Thyroid gland (tissue), 4 donors: Measurements from ENCODE around the gene CHL1. TPM values are rescaled to one million over a fixed set of nuclear protein-coding genes. Genes with fewer than 3 reads are reported as not detected.

Experiments used
- DNase-seq, 2 donors: peaks; one replicate each; pipeline ENCODE4 v3.0.0-alpha.2; 2019
- H3K27ac ChIP-seq, 3 donors: fragments of 200-600 bp; sonication (generic); 1 replicate in 2 of 3; 2 replicates in 1 of 3; pipeline ENCODE4 v1.5.1; 2016 to 2019; ENCODE audit warnings: mild to moderate bottlenecking in 1 of 3, moderate library complexity in 1 of 3
- H3K27me3 ChIP-seq: fragments of 200-600 bp; sonication (generic); one replicate; pipeline ENCODE4 v1.5.1; 2019
- H3K36me3 ChIP-seq, 2 donors: fragments of 200-600 bp; sonication (generic); one replicate each; pipeline ENCODE4 v1.5.1; 2016 to 2019
- H3K4me1 ChIP-seq, 2 donors: fragments of 200-600 bp; sonication (generic); one replicate each; pipeline ENCODE4 v1.5.1; 2017 to 2019
- H3K4me3 ChIP-seq, 3 donors: fragments of 200-600 bp; sonication (generic); replicated peaks in 1 of 3; 1 replicate in 2 of 3; 2 replicates in 1 of 3; pipeline ENCODE4 v1.5.1; 2016; ENCODE audit warnings: mild to moderate bottlenecking in 1 of 3
- H3K9me3 ChIP-seq: fragments of 200-600 bp; sonication (generic); one replicate; pipeline ENCODE4 v1.5.1; 2017
- POLR2A ChIP-seq, 2 donors: fragments of 450-650 bp; IDR thresholded peaks; one replicate each; pipeline ENCODE4 v1.6.1; 2017; ENCODE audit warnings: antibody characterized with exemption in 2 of 2, mild to moderate bottlenecking in 2 of 2, moderate library complexity in 1 of 2
- WGBS, 2 donors: methylation state at CpG; one replicate each; pipeline ENCODE4 v1.1.5; 2017; 5-methylcytosine and 5-hydroxymethylcytosine counted together
- intact Hi-C: fragments of 100-400 bp; cut with DNase I; formaldehyde crosslinking; loops from one replicate; pipeline ENCODE4 v1.15.1; 2023
- total RNA-seq, 4 donors: library from RNA; depleted of rRNA; stranded (reverse); fragments of >200 nt; gene quantifications; one replicate each; pipeline ENCODE4 v1.2.3, GENCODE V29; 2016
- TF ChIP-seq, protein P1 (sequence below), 6 experiments: fragments of 200-600 bp in 3 of 6; fragments of 450-650 bp in 3 of 6; sonication (generic) in 3 of 6; IDR thresholded peaks; one replicate each; pipeline ENCODE4 v1.5.1; 2016 to 2019; ENCODE audit warnings: antibody characterized with exemption in 6 of 6, mild to moderate bottlenecking in 2 of 6, inconsistent platforms in 1 of 6, moderate library complexity in 1 of 6

The CHL1 gene
- total RNA-seq, 4 donors from 2014 or later, result 3.1 to 5.0 (median 4.3) TPM

DNA sequence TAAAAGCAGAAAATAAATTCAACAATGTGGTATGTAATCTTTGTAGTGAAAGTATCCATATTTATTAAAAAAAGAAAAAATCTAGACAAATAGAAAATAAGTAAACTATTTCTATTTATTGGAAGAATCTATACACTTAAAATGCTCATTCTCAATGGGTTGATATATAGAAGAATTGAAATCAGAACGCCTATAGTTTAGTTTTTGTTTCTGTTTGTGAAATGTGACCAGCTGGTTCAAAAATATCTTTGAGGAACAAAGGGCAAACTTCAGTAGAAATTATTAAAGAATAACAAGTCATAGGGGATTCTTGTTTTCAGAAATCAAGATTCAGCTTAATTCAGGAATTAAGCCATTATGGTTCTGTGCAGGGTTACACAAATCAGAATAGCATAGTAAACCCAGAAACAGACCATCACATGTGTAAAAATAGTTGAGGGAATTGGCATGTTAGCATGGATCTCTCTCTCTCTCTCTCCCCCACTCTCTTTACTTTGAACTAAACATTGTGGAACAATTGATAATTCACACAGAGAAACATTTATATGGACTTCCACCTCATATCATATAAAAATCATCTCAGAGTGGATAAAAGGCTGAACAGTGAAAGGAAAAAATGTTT lies 134.0 kb downstream of the CHL1 start:
- Histone ChIP-seq H3K4me3 (no peak overlapping the region), H3K27ac (no peak overlapping the region), H3K4me1 (no peaks in the 10 kb centered on the region), H3K27me3 (no peaks in the 10 kb centered on the region), H3K9me3 (no peaks in the 10 kb centered on the region), H3K36me3 (no peaks in the 10 kb centered on the region)
- TF ChIP-seq, protein P1, sequence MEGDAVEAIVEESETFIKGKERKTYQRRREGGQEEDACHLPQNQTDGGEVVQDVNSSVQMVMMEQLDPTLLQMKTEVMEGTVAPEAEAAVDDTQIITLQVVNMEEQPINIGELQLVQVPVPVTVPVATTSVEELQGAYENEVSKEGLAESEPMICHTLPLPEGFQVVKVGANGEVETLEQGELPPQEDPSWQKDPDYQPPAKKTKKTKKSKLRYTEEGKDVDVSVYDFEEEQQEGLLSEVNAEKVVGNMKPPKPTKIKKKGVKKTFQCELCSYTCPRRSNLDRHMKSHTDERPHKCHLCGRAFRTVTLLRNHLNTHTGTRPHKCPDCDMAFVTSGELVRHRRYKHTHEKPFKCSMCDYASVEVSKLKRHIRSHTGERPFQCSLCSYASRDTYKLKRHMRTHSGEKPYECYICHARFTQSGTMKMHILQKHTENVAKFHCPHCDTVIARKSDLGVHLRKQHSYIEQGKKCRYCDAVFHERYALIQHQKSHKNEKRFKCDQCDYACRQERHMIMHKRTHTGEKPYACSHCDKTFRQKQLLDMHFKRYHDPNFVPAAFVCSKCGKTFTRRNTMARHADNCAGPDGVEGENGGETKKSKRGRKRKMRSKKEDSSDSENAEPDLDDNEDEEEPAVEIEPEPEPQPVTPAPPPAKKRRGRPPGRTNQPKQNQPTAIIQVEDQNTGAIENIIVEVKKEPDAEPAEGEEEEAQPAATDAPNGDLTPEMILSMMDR (IDR thresholded peaks at IDR 0.05), result no peak
- no peak for TF ChIP-seq POLR2A (IDR thresholded peaks at IDR 0.05)
- 75 to 86% methylated on average over 1 of the region's 1 CpG for WGBS, 2 donors
- DNase-seq, result no peak
- intact Hi-C loops, result no loop called here

DNA sequence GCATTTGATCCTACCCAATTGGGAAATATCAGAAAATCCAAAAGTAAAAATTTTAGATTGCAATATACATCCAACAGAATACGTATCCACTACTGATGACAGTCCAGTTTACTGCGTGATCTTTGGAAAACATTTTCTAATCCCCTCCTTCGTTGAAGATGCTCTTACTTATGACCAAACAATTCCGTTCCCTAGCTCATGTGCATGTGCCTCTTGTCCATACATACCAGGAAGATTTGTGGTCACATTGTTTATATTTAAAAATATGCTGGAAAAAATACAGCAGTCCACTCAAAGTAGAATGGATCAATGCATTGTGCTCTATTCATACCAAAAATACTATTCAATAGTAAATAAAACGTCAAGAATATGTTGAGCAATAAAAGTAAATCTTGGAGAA lies 135.3 kb downstream of the CHL1 start:
- DNase-seq, result no peak
- 81 to 86% methylated on average over 5 of the region's 5 CpGs for WGBS, 2 donors
- H3K4me3 ChIP-seq, result no peak overlapping the region
- H3K4me1 ChIP-seq, result no peaks in the 10 kb centered on the region
- intact Hi-C loops, result no loop called here
- no peaks in the 10 kb centered on the region for H3K36me3 ChIP-seq
- H3K9me3 ChIP-seq, result no peaks in the 10 kb centered on the region
- TF ChIP-seq, protein P1 (IDR thresholded peaks at IDR 0.05), result no peak
- no peak for TF ChIP-seq POLR2A (IDR thresholded peaks at IDR 0.05)
- no peaks in the 10 kb centered on the region for H3K27me3 ChIP-seq
- H3K27ac ChIP-seq, result no peak overlapping the region

DNA sequence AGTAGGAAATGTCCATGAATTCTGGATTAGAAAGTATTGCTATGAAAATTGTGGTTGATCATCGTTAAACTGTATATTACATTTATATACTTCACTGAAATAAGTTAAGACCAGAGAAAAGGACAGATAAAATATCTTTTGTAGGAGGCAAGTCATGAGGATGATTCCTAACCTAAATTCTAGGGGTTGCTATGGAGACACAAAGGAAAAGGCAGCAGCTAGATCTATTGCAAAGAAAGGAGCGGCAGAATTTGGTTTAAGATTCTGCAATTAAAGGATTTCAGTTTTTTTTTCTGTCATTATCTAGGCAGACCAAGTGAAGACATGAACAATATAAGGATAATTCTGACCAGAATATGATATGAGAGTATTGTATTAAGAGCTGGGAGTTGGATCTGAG lies 136.1 kb downstream of the CHL1 start:
- Histone ChIP-seq H3K4me3 (no peak overlapping the region), H3K36me3 (no peaks in the 10 kb centered on the region), H3K27me3 (no peaks in the 10 kb centered on the region), H3K9me3 (no peaks in the 10 kb centered on the region), H3K4me1 (no peaks in the 10 kb centered on the region), H3K27ac (no peak overlapping the region)
- intact Hi-C loops, result no loop called here
- no peak for DNase-seq
- WGBS, 2 donors, result 41 to 46% methylated on average over 2 of the region's 2 CpGs
- TF ChIP-seq, protein P1 (IDR thresholded peaks at IDR 0.05), result no peak
- TF ChIP-seq POLR2A (IDR thresholded peaks at IDR 0.05), result no peak

DNA sequence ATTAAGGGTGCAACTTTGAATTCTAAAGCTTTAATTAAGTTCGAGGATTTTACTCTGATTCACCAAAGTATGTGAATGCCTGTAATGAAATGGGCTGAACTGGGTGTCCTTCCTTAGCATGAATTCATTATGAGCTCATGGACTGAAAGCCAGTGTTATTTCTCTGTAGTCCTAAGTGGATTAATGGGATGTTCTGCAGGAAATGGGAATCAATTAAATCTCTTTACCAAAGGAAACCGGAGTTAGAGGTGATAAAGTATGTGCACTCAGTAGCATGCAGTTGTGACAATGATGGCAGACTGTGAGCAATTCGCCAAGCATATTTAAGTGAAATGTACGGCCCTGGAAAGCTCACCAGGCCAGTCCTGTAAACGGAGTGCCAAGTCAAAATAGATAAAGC lies 138.7 kb downstream of the CHL1 start:
- TF ChIP-seq, protein P1 (IDR thresholded peaks at IDR 0.05), result no peak
- TF ChIP-seq POLR2A (IDR thresholded peaks at IDR 0.05), result no peak
- H3K4me1 ChIP-seq, result no peaks in the 10 kb centered on the region
- no peak overlapping the region for H3K27ac ChIP-seq
- intact Hi-C loops, result no loop called here
- no peaks in the 10 kb centered on the region for H3K9me3 ChIP-seq
- no peak for DNase-seq
- H3K4me3 ChIP-seq, result no peak overlapping the region
- no peaks in the 10 kb centered on the region for H3K36me3 ChIP-seq
- whole genome bisulfite sequencing, 2 donors, result 77 to 78% methylated on average over 5 of the region's 5 CpGs
- no peaks in the 10 kb centered on the region for H3K27me3 ChIP-seq

DNA sequence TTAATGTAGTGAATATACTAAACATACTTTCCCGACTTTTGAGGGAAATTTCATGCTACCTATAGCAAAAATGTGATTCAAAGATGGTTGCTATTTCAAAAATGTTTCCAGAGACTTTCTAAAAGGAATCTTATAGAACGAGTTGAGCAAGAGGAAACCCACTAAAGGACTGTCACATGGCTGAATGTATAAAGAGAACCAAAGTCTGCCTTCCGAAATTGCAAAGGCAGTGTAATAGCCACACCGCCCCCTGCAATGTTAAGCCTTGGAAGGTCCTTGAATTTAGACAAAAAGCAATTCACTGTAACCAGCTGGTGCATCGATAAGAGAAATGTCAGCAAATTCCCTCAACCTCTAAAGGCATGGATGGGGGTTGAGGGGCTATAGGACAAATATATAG lies 142.8 kb downstream of the CHL1 start:
- Histone ChIP-seq H3K4me1 (no peaks in the 10 kb centered on the region), H3K27ac (no peak overlapping the region), H3K9me3 (no peaks in the 10 kb centered on the region), H3K27me3 (no peaks in the 10 kb centered on the region), H3K36me3 (no peaks in the 10 kb centered on the region), H3K4me3 (no peak overlapping the region)
- WGBS, 2 donors, result 55 to 70% methylated on average over 5 of the region's 5 CpGs
- no peak for DNase-seq
- TF ChIP-seq, protein P1 (IDR thresholded peaks at IDR 0.05), result no peak
- TF ChIP-seq POLR2A (IDR thresholded peaks at IDR 0.05), result no peak
- intact Hi-C loops, result no loop called here
